Fibroblast of mammary gland (primary cell): ENCODE data around the gene DHDDS.

Experiments
- DNase-seq: peaks from one replicate; pipeline ENCODE4 v3.0.0-alpha.2; 2010; ENCODE audit warnings: low read depth
- H3K4me3 ChIP-seq: 2 replicates; pipeline ENCODE4 v1.5.1; 2011; ENCODE audit warnings: low read depth, mild to moderate bottlenecking, low read length, moderate library complexity; ENCODE audit not compliant: control insufficient read depth
- CTCF ChIP-seq: conservative IDR thresholded peaks from 2 replicates; pipeline ENCODE4 v1.5.1; 2011; ENCODE audit warnings: low read depth, low read length, inconsistent platforms; ENCODE audit not compliant: control insufficient read depth, insufficient read depth

Gene DHDDS

GRCh38 chr1:26409191-26409807 is 22.8 kb upstream of the DHDDS start:
- H3K4me3 ChIP-seq, result no peak overlapping the region
- no peak for DNase-seq

GRCh38 chr1:26410706-26411623 is 21.2 kb upstream of the DHDDS start, which contains the start of gene LIN28A:
LIN28A (plus strand) TSS chr1:26410817; CDS start chr1:26410892, 75 bp downstream.
- no peak for DNase-seq
- TF ChIP-seq CTCF, result no peak
- H3K4me3 ChIP-seq, result no peak within 1 kb of the TSS

More at GRCh38 chr1:26409191-26409807, 22.8 kb upstream of the DHDDS start:
- TF ChIP-seq CTCF, result no peak

GRCh38 chr1:26411624-26412074 is 20.5 kb upstream of the DHDDS start:
- no peak overlapping the region for H3K4me3 ChIP-seq
- no peak for DNase-seq
- TF ChIP-seq CTCF, result no peak

GRCh38 chr1:26412180-26412840 is 19.8 kb upstream of the DHDDS start:
- no peak for TF ChIP-seq CTCF
- DNase-seq, result no peak
- no peak overlapping the region for H3K4me3 ChIP-seq

GRCh38 chr1:26413031-26413430 is 19.1 kb upstream of the DHDDS start:
- H3K4me3 ChIP-seq, result no peak overlapping the region
- no peak for DNase-seq
- no peak for TF ChIP-seq CTCF

GRCh38 chr1:26417111-26417759 is 14.9 kb upstream of the DHDDS start:
- H3K4me3 ChIP-seq, result no peak overlapping the region
- peak; percentile 68 for DNase-seq
- peak; percentile 90 for TF ChIP-seq CTCF
